EH (cell line): Measurements from ENCODE around the gene PNPLA1.
A peak's percentile ranks its signal among the peaks of the same experiment; 100 is the strongest.

Experiments used
- DNase-seq: peaks from one replicate; pipeline ENCODE4 v3.0.0-alpha.2; 2015; ENCODE audit warnings: low read depth

Gene PNPLA1

GRCh38 chr6:36285187-36285671, 15.4 kb downstream of the PNPLA1 start:
- DNase-seq, result no peak

- no peak for DNase-seq
Observed at GRCh38 chr6:36285797-36286196, 15.9 kb downstream of the PNPLA1 start.

- DNase-seq, result no peak
Observed at GRCh38 chr6:36286858-36287257, 17.0 kb downstream of the PNPLA1 start.

- no peak for DNase-seq
Observed at GRCh38 chr6:36289281-36289878, 19.5 kb downstream of the PNPLA1 start.

GRCh38 chr6:36290668-36291620, 21.1 kb downstream of the PNPLA1 start:
- DNase-seq, result peak; percentile 42

- no peak for DNase-seq
Observed at GRCh38 chr6:36292170-36292569, 22.3 kb downstream of the PNPLA1 start.

- peak; percentile 42 for DNase-seq
Observed at GRCh38 chr6:36296240-36296639, 26.4 kb downstream of the PNPLA1 start.

- DNase-seq, result no peak
Observed at GRCh38 chr6:36297051-36297450, 27.2 kb downstream of the PNPLA1 start.

GRCh38 chr6:36297511-36297910, 27.7 kb downstream of the PNPLA1 start:
- no peak for DNase-seq

GRCh38 chr6:36298027-36298426, 28.2 kb downstream of the PNPLA1 start:
- no peak for DNase-seq

GRCh38 chr6:36301085-36301658, 31.3 kb downstream of the PNPLA1 start:
- no peak for DNase-seq

- DNase-seq, result no peak
Observed at GRCh38 chr6:36301781-36302180, 31.9 kb downstream of the PNPLA1 start.

- peak; percentile 87 for DNase-seq
Observed at GRCh38 chr6:36302227-36302976, 32.5 kb downstream of the PNPLA1 start.

GRCh38 chr6:36305885-36306284, 36.0 kb downstream of the PNPLA1 start:
- no peak for DNase-seq

- DNase-seq, result no peak
Observed at GRCh38 chr6:36306375-36306774, 36.5 kb downstream of the PNPLA1 start.

GRCh38 chr6:36308514-36308913, 38.7 kb downstream of the PNPLA1 start:
- DNase-seq, result no peak

GRCh38 chr6:36309203-36309602, 39.3 kb downstream of the PNPLA1 start:
- no peak for DNase-seq

GRCh38 chr6:36309900-36310299, 40.0 kb downstream of the PNPLA1 start:
- DNase-seq, result no peak

- no peak for DNase-seq
Observed at GRCh38 chr6:36312854-36313648, 43.2 kb downstream of the PNPLA1 start.

- no peak for DNase-seq
Observed at GRCh38 chr6:36313649-36313936, 43.7 kb downstream of the PNPLA1 start.

- peak; percentile 35 for DNase-seq
Observed at GRCh38 chr6:36314221-36315014, 44.6 kb downstream of the PNPLA1 start.
